Mammary epithelial cell (primary cell): ENCODE results near the gene LRBA.

Experiments
- EZH2 ChIP-seq: IDR thresholded peaks from 2 replicates; pipeline ENCODE4 v1.6.1; 2012; ENCODE audit warnings: low read length, inconsistent platforms, borderline replicate concordance
- TF ChIP-seq, protein P1 (sequence below), 2 donors: IDR thresholded peaks in 1 of 2; conservative IDR thresholded peaks in 1 of 2; 2 replicates each; pipeline ENCODE4 v1.5.1; 2011 to 2012; ENCODE audit warnings: inconsistent platforms in 2 of 2, low read length in 2 of 2, mild to moderate bottlenecking in 2 of 2, control low read depth in 1 of 2, low read depth in 1 of 2; ENCODE audit not compliant: insufficient read depth in 1 of 2; ENCODE audit errors: extremely low read depth in 1 of 2

- TF ChIP-seq, protein P1, sequence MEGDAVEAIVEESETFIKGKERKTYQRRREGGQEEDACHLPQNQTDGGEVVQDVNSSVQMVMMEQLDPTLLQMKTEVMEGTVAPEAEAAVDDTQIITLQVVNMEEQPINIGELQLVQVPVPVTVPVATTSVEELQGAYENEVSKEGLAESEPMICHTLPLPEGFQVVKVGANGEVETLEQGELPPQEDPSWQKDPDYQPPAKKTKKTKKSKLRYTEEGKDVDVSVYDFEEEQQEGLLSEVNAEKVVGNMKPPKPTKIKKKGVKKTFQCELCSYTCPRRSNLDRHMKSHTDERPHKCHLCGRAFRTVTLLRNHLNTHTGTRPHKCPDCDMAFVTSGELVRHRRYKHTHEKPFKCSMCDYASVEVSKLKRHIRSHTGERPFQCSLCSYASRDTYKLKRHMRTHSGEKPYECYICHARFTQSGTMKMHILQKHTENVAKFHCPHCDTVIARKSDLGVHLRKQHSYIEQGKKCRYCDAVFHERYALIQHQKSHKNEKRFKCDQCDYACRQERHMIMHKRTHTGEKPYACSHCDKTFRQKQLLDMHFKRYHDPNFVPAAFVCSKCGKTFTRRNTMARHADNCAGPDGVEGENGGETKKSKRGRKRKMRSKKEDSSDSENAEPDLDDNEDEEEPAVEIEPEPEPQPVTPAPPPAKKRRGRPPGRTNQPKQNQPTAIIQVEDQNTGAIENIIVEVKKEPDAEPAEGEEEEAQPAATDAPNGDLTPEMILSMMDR (conservative IDR thresholded peaks at IDR 0.05 in 1 of 2, IDR thresholded peaks at IDR 0.05 in 1 of 2; ENCODE audit: extremely low read depth in 1 of 2, insufficient read depth in 1 of 2, low read depth in 1 of 2, low read length in 2 of 2), result no peak
- TF ChIP-seq EZH2, result no peak
These were observed 70.4 kb downstream of the LRBA start for GRCh38 chr4:150944660-150945059.
